ENCODE results near the gene ITSN1.
"Not testable (repeated sequence)": the region's sequence is repeated elsewhere in the genome, so short reads cannot be mapped to it uniquely, and the experiment has no call there.

The ITSN1 gene

GRCh38 chr21:33682992-33683627 lies 40.8 kb downstream of the ITSN1 start:
- peak; percentile 74 for DNase-seq (ENCODE audit: low read depth)

DNA sequence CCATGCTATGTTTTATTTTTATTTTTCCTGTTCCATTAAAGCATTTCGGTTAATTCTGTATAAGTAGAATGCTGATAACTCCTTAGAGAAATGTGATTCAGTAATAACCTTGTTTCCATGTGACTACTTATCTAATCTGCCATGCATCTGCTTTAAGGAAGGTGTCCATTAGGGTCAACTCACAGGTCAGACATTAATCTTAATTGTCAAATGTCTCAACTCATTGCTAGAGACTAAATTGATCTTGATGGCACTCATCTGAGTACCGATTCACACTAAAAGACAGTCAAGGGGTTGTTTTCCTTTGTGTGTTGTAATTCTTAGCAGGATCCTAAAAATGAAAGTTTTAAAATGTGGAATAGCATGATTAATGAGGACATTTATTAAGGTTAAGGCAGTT lies 41.8 kb downstream of the ITSN1 start:
- no peak for DNase-seq (ENCODE audit: low read depth)

DNA sequence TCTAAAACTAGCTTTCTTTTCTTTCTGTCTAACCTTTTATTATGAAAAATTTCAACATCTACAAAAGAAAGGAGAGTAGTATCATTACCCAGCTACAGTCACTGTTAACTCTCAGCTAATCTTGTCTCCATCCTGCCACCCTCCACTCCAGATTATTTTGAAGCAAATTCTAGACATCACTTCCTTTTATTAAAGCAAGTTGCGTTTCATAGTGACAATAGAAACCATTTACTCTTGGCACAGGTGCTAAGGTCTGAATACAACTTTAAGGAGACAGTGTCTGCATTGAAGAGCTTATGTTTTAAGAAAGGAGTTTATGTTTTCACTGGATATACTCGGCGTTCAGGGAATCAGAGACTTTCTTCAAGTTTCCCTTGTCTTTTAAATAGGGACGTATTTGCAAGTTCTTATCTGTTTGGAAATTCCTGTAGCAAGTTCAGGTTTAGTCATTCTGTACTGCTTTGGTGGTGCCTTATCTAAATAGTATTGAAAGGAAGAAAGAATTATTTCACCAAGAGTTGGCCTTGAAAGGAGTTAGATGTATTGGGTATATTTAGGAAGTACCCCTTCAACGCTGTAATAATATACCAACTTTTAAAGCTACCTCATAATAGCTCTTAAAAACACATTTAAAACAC lies 42.7 kb downstream of the ITSN1 start:
- DNase-seq (ENCODE audit: low read depth) = no peak

DNA sequence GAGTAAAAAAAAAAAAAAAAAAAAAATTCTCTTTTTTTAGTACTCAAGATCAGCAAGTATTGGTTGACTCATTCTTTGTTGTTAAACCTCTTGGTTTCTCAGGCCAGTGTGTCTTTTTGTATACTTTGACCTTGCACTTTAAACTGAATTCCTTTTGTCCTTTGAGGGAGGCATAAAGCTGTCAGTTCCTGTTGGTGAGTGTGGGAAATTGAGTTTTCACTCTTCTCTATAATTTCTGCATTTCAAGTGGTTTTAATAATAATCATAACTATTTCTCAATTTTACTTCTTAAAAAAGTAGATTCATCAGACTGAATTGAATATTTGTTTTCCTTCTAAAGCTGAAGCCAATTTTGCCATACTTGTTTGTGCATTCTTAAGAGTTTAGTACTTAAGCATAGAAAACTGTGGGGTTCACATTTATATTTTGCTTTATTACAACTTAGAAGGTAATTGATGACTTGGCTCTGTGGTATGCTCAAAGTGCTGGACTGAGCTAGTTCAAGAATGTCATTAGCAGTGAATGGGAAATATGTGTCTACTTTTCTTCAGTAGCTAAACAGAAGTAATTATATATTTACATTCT lies 43.4 kb downstream of the ITSN1 start:
- peak; percentile 89 for DNase-seq (ENCODE audit: low read depth)

GRCh38 chr21:33686386-33686785 lies 44.1 kb downstream of the ITSN1 start:
- no peak for DNase-seq (ENCODE audit: low read depth)

- DNase-seq (ENCODE audit: low read depth) = no peak
Observed at GRCh38 chr21:33687634-33688033, 45.3 kb downstream of the ITSN1 start.

GRCh38 chr21:33688353-33688752 lies 46.1 kb downstream of the ITSN1 start:
- DNase-seq (ENCODE audit: low read depth) = peak; percentile 42

DNA sequence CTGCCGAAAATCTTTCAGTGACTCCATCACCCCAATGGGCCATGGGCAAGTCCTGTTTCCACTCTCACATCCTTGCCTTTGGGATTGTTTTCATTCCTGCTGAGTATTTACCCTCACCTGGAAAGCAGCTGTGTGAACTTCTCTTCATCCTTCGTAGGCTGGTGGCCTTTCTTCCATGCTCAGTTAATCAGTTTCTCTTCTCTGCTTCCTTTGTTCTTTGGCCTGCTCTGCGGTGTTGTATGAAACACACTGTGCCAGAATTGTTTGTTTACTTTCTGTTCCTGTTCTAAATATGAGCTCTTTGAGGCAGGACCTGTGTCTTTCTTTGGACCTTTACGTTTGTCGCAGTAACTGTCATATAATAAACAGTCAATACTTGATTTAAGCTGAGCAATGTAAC lies 48.6 kb downstream of the ITSN1 start:
- no peak for DNase-seq (ENCODE audit: low read depth)

GRCh38 chr21:33691945-33692603 lies 49.8 kb downstream of the ITSN1 start:
- DNase-seq (ENCODE audit: low read depth) = no peak

DNA sequence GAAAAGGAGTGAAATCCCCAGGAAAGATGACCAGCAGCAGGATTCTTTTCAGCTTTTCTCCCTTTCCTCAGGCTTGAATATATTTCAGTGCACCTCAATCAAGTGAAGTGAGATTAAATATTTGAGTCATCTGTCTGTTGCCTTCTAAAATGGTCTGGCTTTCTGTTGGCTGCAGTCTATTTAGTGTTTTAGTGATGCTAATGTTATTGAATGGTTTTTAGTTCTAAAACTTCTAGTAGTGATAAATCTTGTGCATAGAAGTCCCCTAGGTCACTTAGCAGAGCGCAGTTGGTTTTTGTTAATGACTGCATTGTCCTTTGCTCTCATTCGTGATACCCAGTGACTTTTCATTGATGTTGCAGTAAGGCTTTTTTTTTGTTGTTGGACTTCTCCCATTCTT lies 53.5 kb downstream of the ITSN1 start:
- no peak for DNase-seq (ENCODE audit: low read depth)

- no peak for DNase-seq (ENCODE audit: low read depth)
Observed at GRCh38 chr21:33696465-33696864, 54.2 kb downstream of the ITSN1 start.

DNA sequence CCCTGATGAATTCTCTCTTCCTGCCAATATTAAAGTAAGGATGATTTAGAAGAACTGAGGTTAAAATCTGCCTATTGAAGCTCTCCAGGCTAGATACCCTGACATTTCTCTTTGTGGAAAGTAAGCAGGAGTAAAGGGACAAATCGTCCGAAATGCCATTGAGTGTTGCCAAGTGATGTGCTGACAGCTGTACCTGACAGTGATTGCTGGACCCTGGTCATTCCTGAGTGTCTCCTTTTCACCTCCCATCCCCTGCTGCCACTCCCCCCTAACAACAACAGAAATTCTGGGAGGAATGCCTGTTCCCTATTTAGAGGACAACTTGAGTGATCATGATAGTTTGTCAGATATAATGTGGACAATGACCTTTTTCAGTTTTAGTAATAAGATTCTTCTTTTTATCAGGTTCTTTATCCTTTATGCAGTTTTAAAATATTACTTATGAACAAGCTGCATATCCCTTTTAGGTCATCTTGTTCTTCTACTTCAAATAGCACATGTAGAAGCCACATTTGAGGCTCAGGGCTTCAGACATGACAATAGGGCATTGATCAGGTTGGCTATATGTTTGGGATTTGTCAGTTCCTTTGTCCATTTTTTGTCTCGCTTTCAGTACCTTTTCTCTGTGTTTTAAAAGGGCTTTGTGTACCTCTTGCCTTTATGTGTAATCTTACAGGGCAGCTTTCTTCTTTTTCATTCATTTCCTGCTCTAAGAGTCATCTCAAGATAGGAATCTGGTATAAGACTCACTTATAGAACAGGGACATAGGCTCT lies 56.0 kb downstream of the ITSN1 start:
- DNase-seq (ENCODE audit: low read depth) = no peak

GRCh38 chr21:33699277-33699676 lies 57.0 kb downstream of the ITSN1 start:
- DNase-seq (ENCODE audit: low read depth) = no peak

GRCh38 chr21:33700491-33700890 lies 58.2 kb downstream of the ITSN1 start:
- DNase-seq (ENCODE audit: low read depth) = no peak

DNA sequence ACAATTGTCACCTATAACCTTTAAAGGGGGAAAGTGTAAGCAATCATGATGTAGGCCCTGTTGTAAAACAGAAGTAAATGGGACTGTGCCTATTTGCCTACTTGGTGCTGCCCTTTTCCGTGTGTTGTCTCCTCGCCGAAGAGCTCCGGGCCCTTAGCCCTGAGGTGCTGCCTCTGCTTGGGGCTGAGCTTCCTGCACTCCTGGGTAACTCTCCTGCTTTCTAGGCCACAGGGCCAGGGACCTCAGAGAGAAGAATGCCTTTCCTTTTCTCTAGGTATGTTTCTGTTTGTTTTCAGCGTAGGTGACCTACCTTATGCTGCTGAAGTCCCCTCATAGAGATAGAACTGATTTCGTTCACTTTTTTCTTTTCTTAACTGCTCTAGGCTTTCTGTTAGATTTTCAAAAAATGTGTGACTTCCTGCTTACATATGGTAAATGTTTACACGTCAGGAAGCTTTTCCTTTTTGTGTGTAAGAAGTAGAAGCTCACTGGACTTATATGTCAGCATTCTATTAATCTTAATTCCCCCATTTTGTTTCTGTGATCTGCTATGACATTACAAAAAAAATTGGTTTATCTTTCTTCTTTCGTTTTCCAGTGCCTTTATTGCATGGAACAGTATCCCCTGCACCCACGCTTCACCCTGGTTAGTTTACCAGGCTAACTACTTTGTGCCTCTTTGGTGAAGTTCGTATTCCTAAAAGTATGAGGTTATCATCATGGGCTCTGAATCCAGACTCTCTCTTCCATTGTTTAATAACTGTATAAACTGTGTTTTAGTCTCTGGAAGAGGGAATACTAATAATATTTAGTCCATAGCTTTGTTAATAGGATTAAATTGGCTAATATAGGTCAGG lies 61.7 kb downstream of the ITSN1 start:
- no peak for DNase-seq (ENCODE audit: low read depth)

GRCh38 chr21:33707846-33708245 lies 65.5 kb downstream of the ITSN1 start:
- DNase-seq (ENCODE audit: low read depth) = no peak

- no peak for DNase-seq (ENCODE audit: low read depth)
Observed at GRCh38 chr21:33708874-33709273, 66.6 kb downstream of the ITSN1 start.

- DNase-seq (ENCODE audit: low read depth) = no peak
Observed at GRCh38 chr21:33712022-33712803, 69.9 kb downstream of the ITSN1 start.

GRCh38 chr21:33721081-33721480 lies 78.8 kb downstream of the ITSN1 start:
- DNase-seq (ENCODE audit: low read depth) = no peak

DNA sequence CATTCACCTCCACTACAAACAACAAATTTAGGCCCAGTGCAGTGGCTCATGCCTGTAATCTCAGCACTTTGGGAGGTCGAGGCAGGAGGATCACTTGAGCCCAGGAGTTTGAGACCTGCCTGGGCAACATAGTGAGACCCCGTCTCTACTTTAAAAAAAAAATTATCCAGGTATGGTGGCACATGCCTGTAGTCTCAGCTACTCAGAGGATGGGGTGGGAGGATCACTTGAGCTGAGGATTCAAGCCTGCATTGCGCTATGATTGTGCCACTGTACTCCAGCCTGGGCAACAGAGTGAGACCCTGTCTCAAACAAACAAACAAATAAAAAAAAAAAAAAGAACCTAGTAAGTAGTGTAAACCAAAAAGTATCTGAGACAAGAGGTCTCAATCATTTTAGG lies 86.8 kb downstream of the ITSN1 start:
- DNase-seq (ENCODE audit: low read depth) = not testable (repeated sequence)

DNA sequence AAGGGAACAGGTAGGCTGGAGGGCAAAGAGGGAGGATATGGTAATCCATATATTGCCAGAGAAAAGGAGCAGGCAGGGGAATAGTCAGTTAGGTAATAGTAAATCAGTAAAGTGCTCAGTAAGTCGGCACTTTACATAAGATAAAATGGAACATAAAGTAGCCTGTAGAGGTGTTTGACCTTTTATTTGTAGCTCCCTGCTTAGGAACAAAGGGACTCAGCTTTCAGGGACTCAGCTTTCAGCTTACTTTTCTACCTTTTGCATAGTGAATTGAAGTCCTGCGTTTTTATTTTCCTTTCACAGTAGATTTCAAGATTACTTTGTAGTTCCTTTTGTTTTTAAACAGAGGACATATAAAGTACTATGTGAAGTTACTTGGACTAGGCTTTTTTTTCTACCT lies 87.3 kb downstream of the ITSN1 start:
- no peak for DNase-seq (ENCODE audit: low read depth)

Measured in GM04503 (cell line).